HG03139 (cell line): ENCODE data around the gene APEH.
A peak's percentile ranks its signal among the peaks of the same experiment; 100 is the strongest.

ENCODE experiments used
- ATAC-seq: cut with Tn5 transposase; IDR thresholded peaks from one replicate; pipeline ENCODE4 v1.9.1; 2021; ENCODE audit not compliant: unreplicated experiment

APEH gene

GRCh38 chr3:49673715-49674496, at the start of gene APEH:
Gene APEH, plus strand, starts transcription at chr3:49674351. Its CDS starts 51 bp downstream, at chr3:49674402.
- peak; percentile 73 for ATAC-seq

- ATAC-seq = no peak
Measured at GRCh38 chr3:49625071-49625470, 49.1 kb upstream of the APEH start.

GRCh38 chr3:49626101-49626581, 48.0 kb upstream of the APEH start:
- no peak for ATAC-seq

GRCh38 chr3:49626796-49627195, 47.4 kb upstream of the APEH start:
- no peak for ATAC-seq

- ATAC-seq = no peak
Measured at GRCh38 chr3:49627634-49628033, 46.5 kb upstream of the APEH start.

GRCh38 chr3:49628249-49628648, 45.9 kb upstream of the APEH start:
- ATAC-seq = no peak

GRCh38 chr3:49629451-49629850, 44.7 kb upstream of the APEH start:
- ATAC-seq = no peak

- ATAC-seq = no peak
Measured at GRCh38 chr3:49629866-49630265, 44.3 kb upstream of the APEH start.

- no peak for ATAC-seq
Measured at GRCh38 chr3:49630784-49631183, 43.4 kb upstream of the APEH start.

GRCh38 chr3:49634736-49635135, 39.4 kb upstream of the APEH start:
- no peak for ATAC-seq

- ATAC-seq = no peak
Measured at GRCh38 chr3:49636883-49637609, 37.1 kb upstream of the APEH start.

GRCh38 chr3:49638445-49638844, 35.7 kb upstream of the APEH start:
- no peak for ATAC-seq

- no peak for ATAC-seq
Measured at GRCh38 chr3:49639551-49639950, 34.6 kb upstream of the APEH start.

GRCh38 chr3:49641292-49641691, 32.9 kb upstream of the APEH start:
- no peak for ATAC-seq

GRCh38 chr3:49641921-49642707, 32.0 kb upstream of the APEH start:
- ATAC-seq = no peak

GRCh38 chr3:49642708-49643145, 31.4 kb upstream of the APEH start:
- no peak for ATAC-seq

GRCh38 chr3:49644684-49645083, 29.5 kb upstream of the APEH start:
- ATAC-seq = no peak

- no peak for ATAC-seq
Measured at GRCh38 chr3:49646236-49646635, 27.9 kb upstream of the APEH start.

- ATAC-seq = no peak
Measured at GRCh38 chr3:49647741-49648140, 26.4 kb upstream of the APEH start.

- ATAC-seq = no peak
Measured at GRCh38 chr3:49648354-49649019, 25.7 kb upstream of the APEH start.

- ATAC-seq = no peak
Measured at GRCh38 chr3:49649576-49649975, 24.6 kb upstream of the APEH start.
